ENCODE data around the gene RGS18. TPM values are rescaled to one million over a fixed set of nuclear protein-coding genes. Genes with fewer than 3 reads are reported as not detected.

Gene RGS18
- total RNA-seq, 4 donors from 2014 or later = 0.68 to 1.1 TPM; not detected in 2

GRCh38 chr1:192175971-192176370, 17.7 kb downstream of the RGS18 start:
- no peak for DNase-seq
- WGBS, 2 donors (ENCODE audit: low coverage in 1 of 2) = 79% methylated on average over 2 of the region's 2 CpGs; no CpG with 5 or more reads in 1 of the 2 donors
- no peaks in the 10 kb centered on the region for H3K27me3 ChIP-seq
- H3K36me3 ChIP-seq = no peaks in the 10 kb centered on the region
- H3K9me3 ChIP-seq = no peaks in the 10 kb centered on the region
- no peak overlapping the region for H3K4me3 ChIP-seq
- in situ Hi-C loops (cut with MboI; ENCODE audit: low pct_ligation_motif_present in 1 of 4, low pct_unique_long_range_greater_than_20kb in 1 of 4, low sequenced_read_pairs in 3 of 4) = no loop called here
- intact Hi-C loops (cut with DNase I; ENCODE audit: low total_unique reads) = no loop called here
- no peak for TF ChIP-seq POLR2AphosphoS5 (IDR thresholded peaks at IDR 0.05)
- H3K27ac ChIP-seq = no peak overlapping the region
- no peaks in the 10 kb centered on the region for H3K4me1 ChIP-seq

- intact Hi-C loops (cut with DNase I; ENCODE audit: low total_unique reads) = no loop called here
- in situ Hi-C loops (cut with MboI; ENCODE audit: low pct_ligation_motif_present in 1 of 4, low pct_unique_long_range_greater_than_20kb in 1 of 4, low sequenced_read_pairs in 3 of 4) = no loop called here
- WGBS, 2 donors (ENCODE audit: low coverage in 1 of 2) = 82% methylated on average over 1 of the region's 1 CpG; no CpG with 5 or more reads in 1 of the 2 donors
- Histone ChIP-seq H3K36me3 (no peaks in the 10 kb centered on the region), H3K4me1 (no peaks in the 10 kb centered on the region), H3K9me3 (no peaks in the 10 kb centered on the region), H3K27me3 (no peaks in the 10 kb centered on the region), H3K4me3 (no peak overlapping the region), H3K27ac (no peak overlapping the region)
- TF ChIP-seq POLR2A (IDR thresholded peaks at IDR 0.05) (no peak), CTCF (IDR thresholded peaks at IDR 0.05) (no peak), POLR2AphosphoS5 (IDR thresholded peaks at IDR 0.05) (no peak)
- DNase-seq = no peak
These were observed 25.5 kb downstream of the RGS18 start for GRCh38 chr1:192183788-192184187.

- 64% methylated on average over 4 of the region's 4 CpGs for WGBS, 2 donors (ENCODE audit: low coverage in 1 of 2)
- TF ChIP-seq POLR2A (IDR thresholded peaks at IDR 0.05) (no peak), CTCF (IDR thresholded peaks at IDR 0.05) (no peak), POLR2AphosphoS5 (IDR thresholded peaks at IDR 0.05) (no peak), EP300 (IDR thresholded peaks at IDR 0.05; ENCODE audit: low read depth) (no peak)
- no peaks in the 10 kb centered on the region for H3K27me3 ChIP-seq
- no peak overlapping the region for H3K4me3 ChIP-seq
- in situ Hi-C loops (cut with MboI; ENCODE audit: low pct_ligation_motif_present in 1 of 4, low pct_unique_long_range_greater_than_20kb in 1 of 4, low sequenced_read_pairs in 3 of 4) = no loop called here
- no peaks in the 10 kb centered on the region for H3K36me3 ChIP-seq
- H3K27ac ChIP-seq = no peak overlapping the region
- no peaks in the 10 kb centered on the region for H3K9me3 ChIP-seq
- DNase-seq = no peak
- intact Hi-C loops (cut with DNase I; ENCODE audit: low total_unique reads) = no loop called here
- no peaks in the 10 kb centered on the region for H3K4me1 ChIP-seq
These were observed 27.9 kb downstream of the RGS18 start for GRCh38 chr1:192186197-192186596.

- 80 to 82% methylated on average over 2 of the region's 2 CpGs for WGBS, 2 donors (ENCODE audit: low coverage in 1 of 2)
- no peaks in the 10 kb centered on the region for H3K27me3 ChIP-seq
- DNase-seq = no peak
- H3K36me3 ChIP-seq = no peaks in the 10 kb centered on the region
- no peak overlapping the region for H3K27ac ChIP-seq
- no peak overlapping the region for H3K4me3 ChIP-seq
- TF ChIP-seq POLR2A (IDR thresholded peaks at IDR 0.05) (no peak), POLR2AphosphoS5 (IDR thresholded peaks at IDR 0.05) (no peak), EP300 (IDR thresholded peaks at IDR 0.05; ENCODE audit: low read depth) (no peak), CTCF (IDR thresholded peaks at IDR 0.05) (no peak)
- H3K9me3 ChIP-seq = no peaks in the 10 kb centered on the region
- in situ Hi-C loops (cut with MboI; ENCODE audit: low pct_ligation_motif_present in 1 of 4, low pct_unique_long_range_greater_than_20kb in 1 of 4, low sequenced_read_pairs in 3 of 4) (no loop called here), intact Hi-C loops (cut with DNase I; ENCODE audit: low total_unique reads) (no loop called here)
- no peaks in the 10 kb centered on the region for H3K4me1 ChIP-seq
These were observed 31.8 kb downstream of the RGS18 start for GRCh38 chr1:192190066-192190465.

GRCh38 chr1:192201303-192201702, 43.0 kb downstream of the RGS18 start:
- in situ Hi-C loops (cut with MboI; ENCODE audit: low pct_ligation_motif_present in 1 of 4, low pct_unique_long_range_greater_than_20kb in 1 of 4, low sequenced_read_pairs in 3 of 4) = no loop called here
- DNase-seq = no peak
- Histone ChIP-seq H3K27me3 (no peaks in the 10 kb centered on the region), H3K9me3 (no peaks in the 10 kb centered on the region), H3K36me3 (no peaks in the 10 kb centered on the region), H3K4me3 (no peak overlapping the region), H3K4me1 (no peaks in the 10 kb centered on the region), H3K27ac (no peak overlapping the region)
- 89% methylated on average over 5 of the region's 5 CpGs; no CpG with 5 or more reads in 1 of the 2 donors for WGBS, 2 donors (ENCODE audit: low coverage in 1 of 2)
- intact Hi-C loops (cut with DNase I; ENCODE audit: low total_unique reads) = no loop called here
- TF ChIP-seq POLR2A (IDR thresholded peaks at IDR 0.05) (no peak), EP300 (IDR thresholded peaks at IDR 0.05; ENCODE audit: low read depth) (no peak), POLR2AphosphoS5 (IDR thresholded peaks at IDR 0.05) (no peak), CTCF (IDR thresholded peaks at IDR 0.05) (no peak)
